ENCODE results near the gene COLEC11.

DNA sequence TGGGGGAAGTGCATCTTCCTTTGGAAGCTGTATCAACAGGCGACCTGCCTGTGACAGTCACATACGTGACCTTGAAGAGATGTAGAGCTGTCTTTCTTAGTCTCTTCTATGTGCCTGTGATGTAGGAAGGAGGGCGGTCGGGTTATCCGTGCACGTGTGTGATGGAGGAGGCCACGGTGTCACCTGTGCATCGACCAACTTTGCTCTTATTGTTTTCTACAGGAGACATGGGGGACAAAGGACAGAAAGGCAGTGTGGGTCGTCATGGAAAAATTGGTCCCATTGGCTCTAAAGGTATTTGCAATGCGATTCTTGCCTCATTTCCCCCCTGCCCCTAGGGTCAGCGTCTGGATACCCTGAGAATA, 42.4 kb downstream of the COLEC11 start:
- TF ChIP-seq CTCF (conservative IDR thresholded peaks at IDR 0.05; ENCODE audit: low read depth, low read length) (no peak), EZH2 (IDR thresholded peaks at IDR 0.05; ENCODE audit: borderline replicate concordance, low read depth, low read length, poor library complexity, severe bottlenecking) (no peak)

Data from A673 (cell line).